B cell (primary cell): ENCODE data around the gene TBATA. TPM values are rescaled to one million over a fixed set of nuclear protein-coding genes. Genes with fewer than 3 reads are reported as not detected.

ENCODE experiments used
- ATAC-seq: fragments of 200-7000 bp; cut with Tn5 transposase; one replicate; pipeline ENCODE4 v1.10.0; 2021; ENCODE audit warnings: low read depth, mild to moderate bottlenecking, moderate number of reproducible peaks, moderate library complexity
- CTCF ChIA-PET: fragments of 350-600 bp; sonication (Branson Sonifier 250); formaldehyde crosslinking; loops from one replicate; lab custom pipeline; 2021; ENCODE audit warnings: antibody characterized with exemption, inconsistent platforms; lab: Charles Lee
- POLR2A ChIA-PET: fragments of 350-600 bp; sonication (Branson Sonifier 250); formaldehyde crosslinking; loops from one replicate; lab custom pipeline; 2021; ENCODE audit warnings: antibody characterized with exemption; lab: Charles Lee
- DNase-seq: peaks from one replicate; pipeline ENCODE4 v3.0.0; 2013
- H2AFZ ChIP-seq: 2 replicates; pipeline ENCODE4 v1.6.1; 2012; ENCODE audit warnings: mild to moderate bottlenecking, low read depth, low read length; ENCODE audit not compliant: insufficient read depth, poor library complexity, severe bottlenecking
- H3K27ac ChIP-seq, 2 donors: 1 replicate in 1 of 2; 2 replicates in 1 of 2; pipeline ENCODE4 v1.5.1; 2012 to 2013; ENCODE audit warnings: low read length in 2 of 2, mild to moderate bottlenecking in 2 of 2, moderate library complexity in 1 of 2
- H3K27me3 ChIP-seq, 4 experiments: fragments of 200-600 bp in 1 of 4; sonication (generic) in 1 of 4; replicated peaks in 1 of 4; 1 replicate in 2 of 4; 2 replicates in 2 of 4; pipeline versions ENCODE4 v1.6.1 to v1.7.0; 2013 to 2016; ENCODE audit warnings: low read length in 3 of 4, mild to moderate bottlenecking in 2 of 4, mixed read lengths in 1 of 4, moderate library complexity in 1 of 4; ENCODE audit not compliant: insufficient read depth in 4 of 4, control insufficient read depth in 3 of 4; ENCODE audit errors: control extremely low read depth in 1 of 4
- H3K36me3 ChIP-seq, 2 experiments: replicated peaks in 1 of 2; 1 replicate in 1 of 2; 2 replicates in 1 of 2; pipeline versions ENCODE4 v1.6.1 to v1.7.1; 2013; ENCODE audit warnings: low read length in 1 of 2; ENCODE audit not compliant: insufficient read depth in 2 of 2, control insufficient read depth in 1 of 2; ENCODE audit errors: control extremely low read depth in 1 of 2, extremely low read depth in 1 of 2
- H3K4me1 ChIP-seq, 2 donors: fragments of 200-600 bp in 1 of 2; sonication (generic) in 1 of 2; 1 replicate in 1 of 2; 2 replicates in 1 of 2; pipeline versions ENCODE4 v1.5.1 to v1.6.1; 2013 to 2017; ENCODE audit warnings: low read length in 2 of 2; ENCODE audit not compliant: control insufficient read depth in 2 of 2, insufficient read depth in 2 of 2
- H3K4me2 ChIP-seq: replicated peaks from 2 replicates; pipeline ENCODE3; 2012; ENCODE audit warnings: mild to moderate bottlenecking, low read depth, low read length; ENCODE audit not compliant: poor library complexity, severe bottlenecking
- H3K4me3 ChIP-seq, 5 experiments: fragments of 200-600 bp in 1 of 5; sonication (generic) in 1 of 5; 1 replicate in 3 of 5; 2 replicates in 2 of 5; pipeline versions ENCODE4 v1.5.1 to v1.7.0; 2011 to 2016; ENCODE audit warnings: low read length in 4 of 5, mild to moderate bottlenecking in 4 of 5, low read depth in 2 of 5, control low read depth in 1 of 5, moderate library complexity in 1 of 5; ENCODE audit not compliant: insufficient read depth in 1 of 5; ENCODE audit errors: control extremely low read depth in 1 of 5, extremely low read depth in 1 of 5
- H3K79me2 ChIP-seq: fragments of 200-600 bp; sonication (generic); one replicate; pipeline ENCODE4 v1.6.0; 2016; ENCODE audit warnings: low read length; ENCODE audit not compliant: control insufficient read depth, insufficient read depth
- H3K9ac ChIP-seq: fragments of 200-600 bp; sonication (generic); 2 replicates; pipeline ENCODE4 v1.6.1; 2017; ENCODE audit warnings: mild to moderate bottlenecking, low read length, moderate library complexity
- H3K9me3 ChIP-seq, 3 donors: one replicate each; pipeline versions ENCODE4 v1.6.1 to v1.7.1; 2013; ENCODE audit warnings: low read length in 2 of 3; ENCODE audit not compliant: control insufficient read depth in 2 of 3, insufficient read depth in 1 of 3; ENCODE audit errors: control extremely low read depth in 1 of 3
- H4K20me1 ChIP-seq: 2 replicates; pipeline ENCODE4 v1.6.0; 2012; ENCODE audit warnings: mild to moderate bottlenecking, low read length; ENCODE audit not compliant: insufficient read depth, control insufficient read depth, poor library complexity, severe bottlenecking
- H3K27ac Mint-ChIP-seq: one replicate; pipeline ENCODE4 v1.8.0; 2021; ENCODE audit warnings: mixed read lengths
- H3K27me3 Mint-ChIP-seq: one replicate; pipeline ENCODE4 v1.8.0; 2021; ENCODE audit warnings: mixed read lengths
- H3K4me1 Mint-ChIP-seq: one replicate; pipeline ENCODE4 v1.8.0; 2021; ENCODE audit warnings: mixed read lengths
- H3K4me3 Mint-ChIP-seq: one replicate; pipeline ENCODE4 v1.8.0; 2021; ENCODE audit warnings: mixed read lengths
- H3K9me3 Mint-ChIP-seq: one replicate; pipeline ENCODE4 v1.8.0; 2022; ENCODE audit warnings: mixed read lengths; ENCODE audit not compliant: insufficient read depth
- CTCF ChIP-seq: fragments of 200-600 bp; IDR thresholded peaks from one replicate; pipeline ENCODE4 v1.8.0; 2022; ENCODE audit warnings: antibody characterized with exemption, mild to moderate bottlenecking
- EZH2 ChIP-seq: IDR thresholded peaks from 2 replicates; pipeline ENCODE4 v1.6.1; 2012; ENCODE audit warnings: borderline replicate concordance, low read depth, mild to moderate bottlenecking, moderate library complexity, low read length; ENCODE audit not compliant: insufficient read depth, poor library complexity, severe bottlenecking
- WGBS: methylation state at CpG from one replicate; pipeline ENCODE4 v1.1.5; 2013; ENCODE audit warnings: missing lambda C conversion rate; ENCODE audit not compliant: insufficient coverage; 5-methylcytosine and 5-hydroxymethylcytosine counted together
- intact Hi-C: fragments of 100-400 bp; cut with micrococcal nuclease; formaldehyde crosslinking; loops from one replicate; pipeline ENCODE4 v1.10.0; 2022
- polyA plus RNA-seq: library from polyadenylated mRNA; depleted of rRNA; stranded (reverse); fragments of >200 nt; gene quantifications from 2 replicates; pipeline ENCODE4 v1.2.3, GENCODE V29; 2012
- total RNA-seq, 2 donors: library from RNA; stranded (reverse); fragments of 120-200 nt in 1 of 2; gene quantifications; 1 replicate in 1 of 2; 2 replicates in 1 of 2; pipeline versions ENCODE4 v1.2.3 to v1.2.4, GENCODE V29; 2013 to 2022

Gene TBATA
- total and polyA plus RNA-seq, 2 donors (not counting 1 experiment from before 2014, with no cell fraction given), result not detected

GRCh38 chr10:70832221-70832620 is 47.0 kb upstream of the TBATA start:
- ChIA-PET POLR2A (no interaction called here), CTCF (interaction anchor here (0.9 to 1.5 kb wide), 2 partner anchors 49 to 371 kb away, joined by 3 read pairs; no protein-coding TSS in a partner anchor)
- Histone ChIP-seq H3K27me3 (no peaks in the 10 kb centered on the region), H3K9ac (no peak overlapping the region), H4K20me1 (peaks cover 26% of the 10 kb centered on the region), H2AFZ (no peak overlapping the region), H3K4me3 (no peak overlapping the region), H3K4me1 (no peaks in the 10 kb centered on the region), H3K27ac (no peak overlapping the region), H3K79me2 (peaks cover 48% of the 10 kb centered on the region), H3K9me3 (peaks cover 0 to 4% (median 2%) of the 10 kb centered on the region in 3 donors), H3K36me3 (peaks cover 1 to 16% of the 10 kb centered on the region in 2 experiments), H3K4me2 (no peak overlapping the region)
- intact Hi-C loops, result no loop called here
- Mint-ChIP-seq H3K4me1 (peaks cover 7% of the 10 kb centered on the region), H3K27ac (no peak overlapping the region), H3K9me3 (no peaks in the 10 kb centered on the region), H3K4me3 (no peak overlapping the region), H3K27me3 (no peaks in the 10 kb centered on the region)
- ATAC-seq (no peak), DNase-seq (no peak)
- WGBS, result no CpG with 5 or more reads among the region's 3 CpGs
- TF ChIP-seq EZH2, result no peak

GRCh38 chr10:70830164-70830563 is 45.0 kb upstream of the TBATA start:
- no peak overlapping the region for H3K9ac ChIP-seq
- no CpG with 5 or more reads among the region's 3 CpGs for WGBS
- ChIA-PET POLR2A (no interaction called here), CTCF (interaction anchor here (1.6 kb wide), 1 partner anchor 10 kb away, joined by 4 read pairs; no protein-coding TSS in a partner anchor)
- no peaks in the 10 kb centered on the region for H3K4me1 ChIP-seq
- no peak overlapping the region for H3K4me3 ChIP-seq
- no peak overlapping the region for H3K4me2 ChIP-seq
- Mint-ChIP-seq H3K4me3 (no peak overlapping the region), H3K27me3 (no peaks in the 10 kb centered on the region), H3K27ac (no peak overlapping the region), H3K9me3 (no peaks in the 10 kb centered on the region), H3K4me1 (peaks cover 7% of the 10 kb centered on the region)
- no peak overlapping the region for H2AFZ ChIP-seq
- H4K20me1 ChIP-seq, result peaks cover 32% of the 10 kb centered on the region
- intact Hi-C loops, result no loop called here
- DNase-seq, result no peak
- no peak for TF ChIP-seq CTCF
- TF ChIP-seq EZH2, result no peak
- no peaks in the 10 kb centered on the region for H3K27me3 ChIP-seq
- H3K9me3 ChIP-seq, result no peaks in the 10 kb centered on the region
- peaks cover 38% of the 10 kb centered on the region for H3K79me2 ChIP-seq
- ATAC-seq, result no peak
- H3K27ac ChIP-seq, result no peak overlapping the region
- peaks cover 3 to 15% of the 10 kb centered on the region in 2 experiments for H3K36me3 ChIP-seq
